Body of pancreas (tissue), 4 donors: Measurements from ENCODE around the gene TDP1.

Experiments used
- CTCF ChIP-seq, 7 experiments: fragments of 450-650 bp in 4 of 7; fragments of 200-600 bp in 3 of 7; sonication (generic) in 3 of 7; IDR thresholded peaks; one replicate each; pipeline ENCODE4 v1.5.1; 2016 to 2019; ENCODE audit warnings: antibody characterized with exemption in 7 of 7
- POLR2A ChIP-seq, 3 donors: fragments of 450-650 bp; IDR thresholded peaks; one replicate each; pipeline ENCODE4 v1.6.1; 2016; ENCODE audit warnings: antibody characterized with exemption in 3 of 3, mild to moderate bottlenecking in 2 of 3

- TF ChIP-seq CTCF (IDR thresholded peaks at IDR 0.05) (no peak), POLR2A (IDR thresholded peaks at IDR 0.05) (no peak)
These were observed 13.8 kb upstream of the TDP1 start for GRCh38 chr14:89941830-89942377.
